Right lobe of liver (tissue), 4 donors: ENCODE results near the gene CHERP.

Experiments
- POLR2A ChIP-seq: fragments of 450-650 bp; IDR thresholded peaks from one replicate; pipeline ENCODE4 v1.6.1; 2017; ENCODE audit warnings: antibody characterized with exemption, mild to moderate bottlenecking
- TF ChIP-seq, protein P1 (sequence below), 4 donors: fragments of 200-600 bp in 3 of 4; fragments of 450-650 bp in 1 of 4; IDR thresholded peaks; one replicate each; pipeline versions ENCODE4 v1.5.1 to v1.8.0; 2016 to 2022; ENCODE audit warnings: antibody characterized with exemption in 4 of 4, mild to moderate bottlenecking in 2 of 4
- donor health status: DM: no; HTN: no; CAD: no.
- donor health status: DM: no; HTN: no; CAD: no.
- donor health status: DM: no; HTN: yes; CAD: no.

GRCh38 chr19:16522559-16523377 lies 19.5 kb downstream of the CHERP start:
- TF ChIP-seq POLR2A, result no peak
- TF ChIP-seq, protein P1, sequence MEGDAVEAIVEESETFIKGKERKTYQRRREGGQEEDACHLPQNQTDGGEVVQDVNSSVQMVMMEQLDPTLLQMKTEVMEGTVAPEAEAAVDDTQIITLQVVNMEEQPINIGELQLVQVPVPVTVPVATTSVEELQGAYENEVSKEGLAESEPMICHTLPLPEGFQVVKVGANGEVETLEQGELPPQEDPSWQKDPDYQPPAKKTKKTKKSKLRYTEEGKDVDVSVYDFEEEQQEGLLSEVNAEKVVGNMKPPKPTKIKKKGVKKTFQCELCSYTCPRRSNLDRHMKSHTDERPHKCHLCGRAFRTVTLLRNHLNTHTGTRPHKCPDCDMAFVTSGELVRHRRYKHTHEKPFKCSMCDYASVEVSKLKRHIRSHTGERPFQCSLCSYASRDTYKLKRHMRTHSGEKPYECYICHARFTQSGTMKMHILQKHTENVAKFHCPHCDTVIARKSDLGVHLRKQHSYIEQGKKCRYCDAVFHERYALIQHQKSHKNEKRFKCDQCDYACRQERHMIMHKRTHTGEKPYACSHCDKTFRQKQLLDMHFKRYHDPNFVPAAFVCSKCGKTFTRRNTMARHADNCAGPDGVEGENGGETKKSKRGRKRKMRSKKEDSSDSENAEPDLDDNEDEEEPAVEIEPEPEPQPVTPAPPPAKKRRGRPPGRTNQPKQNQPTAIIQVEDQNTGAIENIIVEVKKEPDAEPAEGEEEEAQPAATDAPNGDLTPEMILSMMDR (IDR thresholded peaks at IDR 0.05), result no peak
